ENCODE data around the gene REN.

The REN gene

DNA sequence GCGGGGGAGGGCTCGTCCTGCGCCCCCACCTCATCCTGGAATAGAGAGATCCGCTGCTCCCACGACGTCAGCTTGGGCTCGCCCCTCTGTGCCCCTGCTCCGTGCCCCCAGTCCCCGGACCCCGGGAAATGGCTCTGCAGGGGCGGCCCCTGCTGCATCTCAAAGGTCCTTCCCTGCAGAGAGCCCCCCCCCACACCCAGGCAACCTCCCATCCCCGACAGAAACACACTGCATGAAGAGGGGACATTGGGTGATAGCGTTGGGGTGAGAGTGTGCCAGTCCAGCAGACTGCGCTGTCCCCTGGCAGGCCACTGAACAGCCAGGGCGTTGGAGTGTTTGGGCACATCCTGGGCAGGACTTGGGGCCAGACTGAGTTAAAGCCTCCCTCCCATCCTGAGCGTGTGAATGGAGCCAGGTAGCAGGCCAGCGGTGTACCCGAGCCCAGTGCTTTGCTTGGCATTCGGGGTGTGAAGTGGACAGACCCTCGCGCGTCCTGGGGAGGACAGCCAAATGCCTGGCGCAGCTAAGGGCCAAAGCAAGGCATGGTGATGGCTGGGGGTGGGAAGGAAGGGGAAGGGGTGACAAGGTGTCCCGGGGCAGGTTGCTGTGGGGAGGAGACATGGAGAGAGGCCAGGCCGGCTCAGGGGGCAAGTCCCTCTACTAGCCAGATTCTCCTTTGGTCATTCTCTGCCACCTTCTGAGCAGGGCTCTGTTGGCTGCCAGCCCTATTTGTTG is 13.7 kb downstream of the REN start:
- DNase-seq = no peak

DNA sequence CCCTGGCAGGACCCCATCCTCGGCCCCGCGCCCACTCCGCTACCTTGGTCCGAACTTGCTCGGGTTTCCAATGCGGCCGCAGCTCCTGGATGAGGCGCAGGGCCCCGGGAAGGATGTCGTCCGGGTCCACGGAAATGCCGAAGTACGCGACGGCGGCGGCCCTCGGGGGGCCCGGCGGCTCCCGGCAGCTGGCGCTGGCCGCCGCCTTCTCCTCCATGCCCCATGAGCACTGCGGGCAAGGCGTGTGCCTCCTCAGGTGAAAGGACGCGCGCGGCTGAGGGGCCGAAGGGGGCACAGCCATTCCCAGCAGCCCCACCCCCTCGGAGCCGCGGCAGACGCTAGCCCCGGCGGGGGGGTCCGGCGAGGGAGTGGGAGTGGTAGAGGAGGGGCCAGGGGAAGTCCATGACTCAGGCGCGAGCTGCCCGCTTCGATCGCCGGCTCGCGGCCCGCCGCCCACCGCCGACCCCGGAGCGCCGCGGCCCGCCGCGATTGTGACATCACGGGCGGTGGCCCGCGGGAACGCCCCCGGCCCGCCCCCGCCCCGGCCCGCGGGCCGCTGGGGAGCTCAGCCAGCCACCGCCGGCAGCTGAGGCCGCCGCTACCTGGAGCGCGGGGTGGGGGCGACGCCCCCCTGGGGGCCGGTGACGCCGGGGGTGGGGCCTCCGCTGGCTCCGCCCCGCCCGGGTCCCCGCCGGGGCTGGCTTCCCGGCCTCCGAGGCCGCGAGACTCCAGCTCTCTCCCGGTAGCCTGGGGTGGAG is 14.4 kb downstream of the REN start, which contains the start of gene ETNK2:
Gene ETNK2, minus strand, starts transcription at position 493 of the 758 bp plus-strand sequence. Its CDS starts 192 bp downstream, at position 301.
- peak; percentile 64 for DNase-seq

DNA sequence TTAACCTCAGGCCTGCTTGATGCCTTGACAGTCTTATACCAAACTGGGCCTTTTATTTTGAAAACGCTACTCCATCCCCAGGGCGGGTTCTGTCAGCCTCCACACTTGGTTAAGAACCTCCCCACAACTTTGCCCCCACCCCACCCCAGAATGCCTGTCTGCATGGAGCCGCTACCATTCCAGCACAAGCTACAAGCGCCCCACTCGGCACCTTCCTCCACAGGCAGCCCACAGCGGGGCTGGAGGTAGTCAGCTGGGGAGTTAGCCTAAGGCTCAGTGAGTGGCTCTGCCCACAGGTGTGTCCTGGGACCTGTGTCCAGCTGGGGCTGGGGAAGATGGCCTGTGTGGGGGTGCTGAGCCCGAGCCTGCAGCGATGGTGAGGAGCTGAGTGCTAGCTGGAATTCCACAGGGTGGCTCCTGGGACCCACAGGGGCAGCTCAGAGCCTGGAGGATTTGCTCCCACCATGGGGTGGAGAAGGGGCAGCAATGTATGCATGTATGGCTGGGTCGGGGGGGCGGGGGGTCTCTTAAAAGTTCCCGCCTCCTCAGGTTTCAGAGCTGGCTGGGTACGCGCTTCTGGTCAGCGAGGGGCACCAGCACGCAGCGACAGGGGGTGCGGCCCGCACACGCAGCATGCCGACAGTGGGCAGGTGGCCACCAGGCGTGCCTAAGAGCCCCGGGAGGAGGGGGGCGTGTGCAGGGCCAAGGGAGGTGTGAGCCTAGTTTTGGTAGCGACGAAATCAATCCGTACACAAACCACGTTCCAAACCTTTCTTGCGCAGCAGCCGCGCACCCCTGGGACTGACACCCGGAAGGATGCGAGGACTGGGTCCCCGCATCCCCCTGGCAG is 15.2 kb downstream of the REN start:
- DNase-seq = no peak

DNA sequence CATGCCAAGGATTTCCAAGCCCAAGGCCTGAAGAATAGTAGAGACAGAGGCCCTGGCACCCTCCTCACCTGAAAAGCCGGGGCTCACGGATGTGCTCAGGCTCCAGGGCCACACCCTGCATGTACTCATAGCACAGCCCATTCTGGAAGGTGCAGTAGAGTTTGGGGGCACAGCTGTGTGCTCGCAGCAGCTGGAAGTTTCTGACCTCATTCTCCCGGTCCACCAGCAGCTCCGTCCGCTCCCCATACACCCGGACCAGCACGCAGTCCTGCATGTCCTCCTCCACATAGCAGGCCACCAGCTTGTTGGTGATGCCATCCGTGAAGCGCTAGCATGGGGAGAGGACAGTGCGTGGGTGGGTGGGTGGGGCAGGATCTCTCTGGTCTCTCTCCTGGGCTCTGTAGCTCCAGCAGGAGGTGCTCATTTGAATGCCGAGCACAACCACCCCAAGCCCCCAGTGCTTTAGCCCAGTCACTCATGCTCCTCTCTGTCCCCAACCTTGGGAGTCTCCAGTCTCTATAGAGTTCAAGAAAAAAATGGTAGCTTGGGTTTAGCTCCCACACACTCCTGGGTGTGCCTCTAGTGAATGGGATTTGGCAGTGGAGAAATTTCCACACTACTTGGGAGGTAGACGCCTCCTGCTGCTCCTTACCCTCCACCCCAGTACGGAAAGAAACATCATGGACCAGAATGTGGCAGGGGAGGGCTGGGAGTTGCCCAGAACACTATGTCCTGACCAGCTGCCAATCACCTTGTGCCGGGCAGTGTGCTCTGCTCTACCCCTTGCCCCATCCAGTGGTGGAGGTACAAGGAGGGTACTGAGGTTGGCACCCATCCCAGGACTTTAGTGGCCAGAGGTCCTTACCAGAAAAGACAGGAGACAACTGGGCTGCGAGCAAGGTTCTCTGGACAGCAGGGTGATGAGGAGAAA is 16.2 kb downstream of the REN start:
- DNase-seq = no peak

DNA sequence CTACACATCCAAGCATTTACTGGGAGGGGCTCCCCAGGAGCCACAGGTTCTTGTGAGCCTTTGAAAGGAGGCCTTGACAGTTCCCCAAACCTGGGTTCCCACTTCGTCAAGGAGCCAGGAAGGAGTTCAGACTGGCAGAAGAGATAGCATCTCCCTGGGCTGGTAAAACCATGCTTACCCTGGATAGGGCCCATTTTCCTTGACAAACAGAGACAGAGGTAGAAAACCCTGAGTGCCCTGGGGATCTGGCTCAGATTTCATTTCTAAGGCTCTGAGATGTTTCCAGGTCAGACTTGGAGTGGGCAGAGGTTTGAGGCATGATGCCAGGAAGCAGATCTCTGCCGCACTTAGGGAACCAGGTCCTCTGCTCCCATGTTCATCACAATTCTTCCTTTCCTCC is 17.0 kb downstream of the REN start:
- DNase-seq = no peak

DNA sequence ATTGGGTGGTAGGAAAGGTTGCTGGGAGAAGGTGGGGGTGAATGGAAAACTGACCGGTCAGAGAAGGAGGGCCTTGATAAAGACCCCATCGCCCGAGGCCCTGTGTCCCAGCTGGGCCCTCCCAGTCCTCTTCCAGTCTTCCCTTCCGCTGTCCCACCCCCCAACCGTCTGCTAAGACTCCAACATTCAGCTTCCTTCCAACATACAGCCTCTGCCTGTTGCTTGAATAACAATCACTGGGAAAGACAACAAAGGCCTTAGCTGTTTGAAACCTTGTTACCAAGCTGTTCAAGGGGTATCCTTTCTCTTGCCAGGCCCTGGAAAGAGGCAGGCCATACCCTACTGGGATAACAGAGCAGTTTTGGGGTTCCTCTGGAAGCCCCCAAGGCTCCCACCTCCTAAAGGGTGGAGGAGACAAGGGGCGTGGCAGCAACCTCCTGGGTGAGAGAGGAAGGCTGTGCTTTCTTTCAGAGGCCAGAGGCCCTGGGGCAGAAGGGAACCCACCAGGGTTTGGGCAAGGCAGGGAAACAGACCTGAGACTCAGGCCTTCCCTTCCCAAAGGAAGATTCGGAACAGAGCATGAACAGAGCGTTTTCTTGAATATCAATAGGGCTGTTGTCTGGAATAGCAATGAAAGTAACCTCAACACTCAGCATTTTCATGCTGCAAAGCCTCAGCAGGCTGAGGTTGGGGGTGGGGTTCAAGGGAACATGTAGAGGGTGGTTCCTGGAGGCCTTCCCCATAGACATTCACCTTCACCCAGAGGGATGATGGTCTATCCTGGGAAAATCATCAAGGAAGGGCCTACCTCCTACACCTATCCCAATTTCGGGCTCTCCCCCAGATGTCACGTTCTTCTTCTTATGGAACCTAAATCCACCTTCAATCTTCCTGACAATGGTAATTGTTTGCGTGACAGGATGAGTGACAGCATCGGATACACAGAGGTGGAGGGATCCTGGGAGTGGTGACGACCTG is 18.4 kb downstream of the REN start:
- no peak for DNase-seq

DNA sequence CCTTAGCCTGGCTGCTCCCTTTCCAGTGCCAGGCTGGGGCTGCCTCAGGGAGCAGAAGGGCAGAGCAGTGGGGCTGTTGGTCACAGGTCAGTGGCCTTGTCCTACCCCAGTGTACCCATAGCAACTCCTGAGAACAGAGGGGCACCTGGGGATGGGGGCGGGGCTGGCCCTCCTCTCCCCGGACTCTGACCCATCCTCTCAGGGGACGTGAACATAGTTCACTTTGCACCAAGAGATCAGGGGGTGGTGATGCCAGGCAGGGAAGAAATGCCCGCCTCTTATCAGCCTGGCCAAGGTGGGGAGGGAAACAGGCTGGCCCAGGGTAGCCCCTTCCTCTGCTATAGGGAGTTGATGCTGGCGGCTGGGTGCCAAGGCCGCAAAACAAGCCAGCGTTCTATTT is 19.2 kb downstream of the REN start:
- no peak for DNase-seq

DNA sequence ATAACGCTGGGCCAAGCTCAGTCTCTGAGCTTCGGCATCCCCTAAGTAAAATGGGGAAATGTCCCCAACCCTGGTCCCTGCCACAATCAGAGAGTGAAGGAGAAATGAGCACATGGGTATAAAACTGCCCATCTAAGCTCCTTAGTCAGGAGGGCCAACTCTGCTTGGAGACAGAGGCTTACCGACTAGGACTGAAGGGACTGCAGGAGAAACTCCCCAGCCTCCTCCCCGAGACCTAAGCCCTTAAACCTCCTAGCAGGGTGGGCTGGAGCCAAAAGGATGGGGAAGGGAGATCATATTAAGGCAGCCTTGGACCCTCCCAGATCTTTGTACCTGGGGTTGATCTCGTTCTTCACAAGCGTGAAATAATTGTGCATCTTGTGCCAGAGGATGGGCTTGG is 19.8 kb downstream of the REN start:
- no peak for DNase-seq

DNA sequence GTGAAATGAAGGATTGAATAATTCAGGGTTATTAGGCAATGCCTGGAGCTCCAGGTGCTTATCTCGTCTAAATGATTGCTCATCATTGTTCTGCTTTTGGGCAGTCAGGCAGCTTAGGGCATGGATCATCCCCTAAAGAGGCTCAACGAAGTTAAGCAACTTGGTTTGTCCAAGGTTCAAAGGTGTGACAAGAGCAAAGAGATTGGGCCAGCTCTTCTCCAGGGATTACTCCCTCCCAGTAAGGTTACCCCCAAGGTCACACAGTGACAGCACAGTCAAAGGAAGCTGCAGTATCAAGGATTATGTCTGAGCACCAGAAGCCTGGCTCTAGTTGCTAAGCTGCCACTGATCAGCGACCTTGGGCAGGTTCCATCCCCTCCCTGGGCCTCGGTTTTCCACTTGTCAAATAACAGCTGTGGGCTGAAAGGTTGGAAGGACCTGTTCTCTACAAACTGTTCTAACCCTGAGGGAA is 21.1 kb downstream of the REN start:
- no peak for DNase-seq

DNA sequence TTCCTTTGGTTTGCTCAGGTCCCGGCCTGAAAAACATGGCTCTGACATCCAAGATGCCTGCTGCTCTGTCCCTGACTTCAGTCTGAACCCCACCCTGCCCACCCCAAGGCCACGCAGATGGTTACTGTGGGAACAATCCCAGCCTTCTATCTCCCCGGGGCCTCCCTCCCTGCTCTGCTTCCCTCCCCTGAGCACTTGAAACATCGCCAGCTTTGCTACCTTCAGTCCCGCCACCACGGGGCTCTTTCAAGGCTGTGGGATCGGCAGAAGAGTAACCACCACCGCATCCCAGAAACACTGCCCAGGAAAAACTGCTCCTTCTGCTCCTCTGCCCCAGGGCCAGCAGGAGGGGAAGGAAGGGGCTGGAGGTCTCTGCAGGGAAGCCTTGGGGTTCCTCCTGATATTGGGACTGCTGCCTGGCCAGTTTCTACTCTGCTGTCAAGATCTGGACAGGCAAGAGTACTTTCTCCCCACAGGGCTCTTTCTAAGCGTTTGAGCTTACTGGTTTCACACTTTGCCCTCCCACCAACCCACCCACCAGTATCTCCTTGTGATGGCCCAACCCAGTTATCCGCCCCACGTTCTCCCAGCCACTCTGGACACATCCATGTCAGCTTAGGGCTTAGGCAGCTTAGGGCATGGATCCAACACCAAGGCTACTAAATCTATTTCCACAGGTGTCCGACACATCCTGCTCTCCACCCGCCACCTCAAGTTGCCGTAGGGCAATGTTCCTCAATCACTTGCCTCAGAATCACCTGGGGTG is 22.7 kb downstream of the REN start:
- no peak for DNase-seq

DNA sequence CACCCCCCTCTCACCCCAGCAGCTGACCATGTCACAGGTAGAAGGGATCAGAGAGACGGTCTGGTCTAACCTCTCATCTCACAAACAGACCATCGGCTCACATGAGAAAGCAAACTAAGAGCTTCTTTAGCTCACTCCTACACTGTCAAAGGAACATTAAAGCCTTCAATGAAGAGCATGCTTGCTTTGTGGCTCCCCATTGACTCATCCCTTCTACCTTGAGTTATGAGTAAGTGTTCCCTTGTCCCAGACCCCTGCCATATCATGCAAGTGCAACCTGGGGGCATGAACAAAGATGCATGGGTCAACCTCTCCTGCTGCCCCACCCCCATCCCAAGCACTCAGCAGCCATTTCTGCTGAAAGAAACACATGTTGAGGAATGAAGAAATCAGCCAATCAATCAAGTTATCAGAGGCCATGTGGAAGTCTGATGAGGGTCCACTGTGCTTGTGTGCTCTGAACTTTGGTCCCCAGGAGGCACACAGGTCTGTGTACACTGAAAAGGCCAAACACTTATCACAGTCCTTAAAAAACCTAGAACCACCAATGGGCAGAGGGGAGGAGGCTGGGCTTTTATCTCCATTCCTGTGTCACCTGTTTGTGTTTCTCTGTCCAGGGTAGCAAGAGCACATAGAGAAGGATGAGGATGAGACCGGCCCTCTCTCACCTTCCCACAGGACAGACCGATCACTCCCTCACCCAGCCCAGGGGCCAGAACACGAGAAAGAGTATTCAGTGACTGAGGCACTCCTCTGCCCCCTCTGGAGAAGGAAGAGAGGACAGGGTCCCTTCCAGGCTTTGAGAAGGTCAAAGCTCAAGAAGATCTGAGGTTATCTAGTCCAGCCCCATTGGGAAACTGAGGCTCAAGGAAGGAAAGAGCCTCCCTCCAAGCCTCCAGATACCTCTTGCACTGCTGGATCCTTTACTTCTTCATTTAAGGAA is 23.8 kb downstream of the REN start:
- DNase-seq = no peak

DNA sequence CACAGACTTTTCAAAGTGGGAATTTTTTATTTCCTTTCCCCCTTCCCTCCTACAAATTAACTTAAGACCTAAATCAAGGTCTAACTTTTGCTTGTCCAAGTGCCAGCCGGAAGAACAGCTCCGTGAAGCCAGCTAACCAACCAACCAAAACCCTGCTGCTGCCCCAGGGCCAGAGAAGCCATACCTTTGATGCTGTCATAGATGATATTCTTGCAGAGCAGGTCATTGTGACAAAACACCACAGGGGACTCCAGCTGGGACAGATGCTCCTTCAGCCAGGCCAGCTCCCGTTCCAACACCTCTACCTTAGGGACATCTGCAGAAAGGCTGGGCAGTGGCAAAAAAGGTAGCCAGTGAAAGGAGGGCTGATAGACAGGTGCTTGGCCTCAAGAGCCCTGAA is 25.0 kb downstream of the REN start:
- no peak for DNase-seq

DNA sequence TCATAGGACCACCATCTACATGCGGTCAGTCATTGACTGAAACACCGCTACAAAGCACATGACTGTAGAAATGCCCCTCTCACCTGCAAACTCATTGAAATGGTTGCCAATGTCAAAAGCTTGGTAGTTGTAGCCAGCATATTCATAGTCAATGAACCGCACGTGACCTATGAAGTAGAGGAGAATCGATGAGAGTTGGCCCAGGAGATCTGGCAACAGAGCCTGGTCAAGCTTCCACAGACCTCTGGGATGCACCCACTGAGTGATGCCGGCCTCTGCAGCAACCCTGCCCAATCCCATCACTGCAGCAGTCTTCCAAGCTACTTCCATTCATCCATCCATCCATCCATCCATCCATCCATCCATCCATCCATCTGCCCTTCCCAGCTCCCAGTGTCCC is 26.2 kb downstream of the REN start:
- DNase-seq = no peak

DNA sequence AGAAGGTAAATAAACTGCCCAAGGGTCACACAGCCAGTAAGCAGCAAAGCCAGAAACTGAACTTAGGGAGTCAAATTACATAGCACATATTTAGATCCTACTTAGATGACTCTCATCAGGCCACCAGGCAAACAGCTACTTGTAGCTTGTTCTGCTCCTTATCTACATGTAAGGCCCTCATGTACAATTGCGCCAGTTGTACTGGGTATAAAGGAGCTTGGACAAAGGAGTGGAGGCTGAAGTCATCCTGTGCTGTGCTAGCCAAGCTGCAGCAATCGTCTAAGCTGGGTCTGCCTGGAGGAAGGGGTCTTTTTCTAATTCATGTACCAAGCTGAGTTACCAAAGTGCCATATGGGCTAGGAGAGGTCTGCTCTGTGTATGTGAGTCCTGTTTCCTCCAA is 27.0 kb downstream of the REN start:
- DNase-seq = no peak

DNA sequence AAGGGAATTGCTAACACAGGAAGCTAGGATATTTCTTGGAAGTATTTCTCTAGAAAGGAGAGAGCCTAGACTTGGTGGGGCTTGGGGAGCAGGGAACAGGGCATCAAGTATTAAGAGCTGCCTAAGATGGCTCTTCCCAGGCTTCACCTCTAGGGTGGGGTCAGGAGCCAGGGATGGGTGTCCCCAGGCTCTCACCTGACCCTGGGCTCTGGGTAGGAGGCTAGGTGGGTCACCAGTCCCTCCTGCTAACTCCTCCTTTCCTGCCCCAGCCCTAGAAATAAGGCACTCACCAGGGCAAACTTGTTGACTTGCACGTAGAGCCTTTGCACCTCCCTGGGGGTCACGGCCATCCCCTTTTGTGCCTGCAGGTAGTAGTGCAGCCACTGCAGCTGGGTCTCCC is 29.3 kb downstream of the REN start:
- DNase-seq = no peak

DNA sequence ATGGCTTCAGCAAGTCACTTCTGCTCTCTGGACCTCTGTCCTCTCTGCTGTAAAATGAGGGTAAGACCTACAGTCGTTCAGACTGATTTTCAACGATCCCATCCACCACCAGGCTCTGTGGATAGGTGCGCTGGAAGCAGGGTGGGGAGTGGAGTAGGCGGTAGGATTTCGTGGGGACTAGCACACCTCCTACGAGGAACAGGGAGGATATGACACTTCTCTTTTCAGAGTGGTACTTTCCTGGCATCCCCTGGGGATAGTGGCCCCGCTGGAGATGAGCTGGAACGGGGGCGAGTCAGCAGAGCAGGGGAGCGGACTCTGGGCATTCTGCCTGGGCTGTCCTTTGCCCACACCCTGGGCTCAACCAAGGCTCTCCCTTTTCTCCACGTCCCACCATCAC is 32.0 kb downstream of the REN start:
- no peak for DNase-seq

DNA sequence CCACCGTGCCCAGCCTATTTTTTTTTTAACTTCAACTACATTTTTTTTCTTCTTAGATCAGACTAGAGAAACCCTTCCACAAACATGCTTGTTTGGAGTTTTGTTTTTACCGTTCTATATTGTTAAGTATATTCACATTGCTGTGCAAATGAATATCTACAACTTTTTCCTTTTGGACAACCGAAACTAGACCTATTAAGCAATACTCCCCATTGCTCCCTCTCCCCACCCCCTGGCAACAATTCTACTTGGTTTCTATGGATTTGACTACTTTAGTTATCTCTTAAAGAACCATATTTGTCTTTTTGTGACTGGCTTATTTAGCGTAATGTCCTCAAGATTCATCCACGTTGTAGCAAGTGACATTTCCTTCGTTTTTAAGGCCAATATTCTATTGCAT is 33.4 kb downstream of the REN start:
- no peak for DNase-seq

DNA sequence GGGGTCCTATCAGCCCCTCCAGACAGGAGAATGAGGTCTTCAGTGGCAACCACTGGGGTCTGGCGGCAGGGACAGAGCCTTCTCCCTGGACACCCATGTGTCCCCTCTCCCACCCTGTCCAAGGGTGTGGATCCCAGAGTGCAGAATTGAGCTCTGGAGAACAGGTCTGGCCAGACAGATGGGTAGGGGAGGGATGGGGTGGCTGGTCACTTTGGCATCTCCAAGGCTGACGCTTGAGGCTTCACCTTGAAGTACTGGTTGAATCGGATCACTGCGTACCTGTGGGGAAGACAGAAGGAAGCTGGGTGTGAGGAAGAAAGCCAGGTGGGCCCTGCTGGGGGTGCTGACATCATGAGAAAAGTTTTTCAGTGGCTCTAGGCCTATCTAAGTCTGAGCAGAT is 34.2 kb downstream of the REN start:
- no peak for DNase-seq

All from CD4-positive, alpha-beta T cell treated with Interleukin-15 for 1 hour (primary cell).